Erythroblast (primary cell): ENCODE results near the gene RMI2.

ENCODE experiments used
- GATA1 ChIP-seq: IDR thresholded peaks from 2 replicates; pipeline ENCODE4 v1.6.1; 2011; ENCODE audit warnings: low read depth, mild to moderate bottlenecking, control low read depth, low read length, moderate library complexity
- POLR2A ChIP-seq: IDR thresholded peaks from 2 replicates; pipeline ENCODE4 v1.6.1; 2011; ENCODE audit warnings: mild to moderate bottlenecking, low read length

GRCh38 chr16:11306381-11306780, 38.9 kb upstream of the RMI2 start:
- TF ChIP-seq POLR2A: no peak
- TF ChIP-seq GATA1: no peak
